Panc1 (cell line): ENCODE measurements around the gene MEIS2. TPM values are rescaled to one million over a fixed set of nuclear protein-coding genes. Genes with fewer than 3 reads are reported as not detected.

ENCODE experiments used
- ATAC-seq: fragments of 200-7000 bp; cut with Tn5 transposase; 2 replicates; pipeline ENCODE4 v1.9.1; 2020; ENCODE audit warnings: mild to moderate bottlenecking, moderate library complexity
- BruUV-seq: library from RNA; stranded (reverse); fragments of 400-500 nt; replicated peaks from 2 replicates; lab custom pipeline; 2021; lab: Mats Ljungman, UMichigan
- CTCF ChIA-PET: fragments of 300-600 bp; sonication (Branson Sonifier 250); formaldehyde crosslinking; loops from one replicate; lab custom pipeline; 2022; ENCODE audit warnings: antibody characterized with exemption; lab: Charles Lee
- POLR2A ChIA-PET: fragments of 300-600 bp; sonication (Branson Sonifier 250); formaldehyde crosslinking; loops from one replicate; lab custom pipeline; 2022; ENCODE audit warnings: antibody characterized with exemption; lab: Charles Lee
- DNase-seq: peaks from one replicate; pipeline ENCODE4 v3.0.0-alpha.2; 2010; ENCODE audit warnings: low read depth, low spot score
- H3K27ac ChIP-seq: 2 replicates; pipeline ENCODE4 v1.5.1; 2011; ENCODE audit warnings: mild to moderate bottlenecking, low read length, inconsistent platforms
- H3K27me3 ChIP-seq: fragments of 200-500 bp; sonication (Bioruptor generic); 2 replicates; pipeline ENCODE4 v1.6.0; 2014; ENCODE audit warnings: low read length, inconsistent platforms; ENCODE audit not compliant: control insufficient read depth, insufficient read depth
- H3K36me3 ChIP-seq: fragments of 200-500 bp; sonication (Bioruptor generic); 2 replicates; pipeline ENCODE4 v1.5.1; 2014; ENCODE audit warnings: inconsistent platforms, mild to moderate bottlenecking, low read length, moderate library complexity; ENCODE audit not compliant: control insufficient read depth, insufficient read depth
- H3K4me1 ChIP-seq: 2 replicates; pipeline ENCODE4 v1.5.1; 2011; ENCODE audit warnings: inconsistent platforms, mild to moderate bottlenecking, low read length, moderate library complexity; ENCODE audit not compliant: control insufficient read depth, insufficient read depth
- H3K4me3 ChIP-seq, 2 experiments: 2 replicates each; pipeline ENCODE4 v1.5.1; 2011 to 2012; ENCODE audit warnings: low read depth in 2 of 2, low read length in 2 of 2, mild to moderate bottlenecking in 2 of 2, inconsistent platforms in 1 of 2, moderate library complexity in 1 of 2
- H3K9me3 ChIP-seq: fragments of 200-500 bp; sonication (Bioruptor generic); 2 replicates; pipeline ENCODE4 v1.5.1; 2014; ENCODE audit warnings: low read depth, mild to moderate bottlenecking, inconsistent platforms, low read length, moderate library complexity; ENCODE audit not compliant: control insufficient read depth, insufficient read depth
- POLR2AphosphoS5 ChIP-seq: IDR thresholded peaks from 2 replicates; pipeline ENCODE4 v1.6.1; 2012; ENCODE audit warnings: mild to moderate bottlenecking, low read depth, low read length, moderate library complexity
- REST ChIP-seq, 2 experiments: IDR thresholded peaks; 2 replicates each; pipeline ENCODE4 v1.6.1; 2011 to 2012; ENCODE audit warnings: low read depth in 2 of 2, control low read depth in 1 of 2, low read length in 1 of 2, mild to moderate bottlenecking in 1 of 2, moderate library complexity in 1 of 2; ENCODE audit not compliant: insufficient read depth in 1 of 2
- SIN3A ChIP-seq: IDR thresholded peaks from 2 replicates; pipeline ENCODE4 v1.6.1; 2012; ENCODE audit warnings: low read depth, mild to moderate bottlenecking, low read length, moderate library complexity, borderline replicate concordance; ENCODE audit not compliant: insufficient read depth
- TCF7L2 ChIP-seq: IDR thresholded peaks from 2 replicates; pipeline ENCODE4 v1.6.1; 2011; ENCODE audit warnings: mild to moderate bottlenecking, low read depth, low read length, inconsistent platforms
- in situ Hi-C: cut with HindIII; loops from 2 replicates; pipeline ENCODE4 v1.10.0; 2016; ENCODE audit warnings: low sequenced_read_pairs, low pct_unique_long_range_greater_than_20kb
- intact Hi-C: fragments of 100-400 bp; cut with micrococcal nuclease; formaldehyde crosslinking; loops from one replicate; pipeline ENCODE4 v1.10.0; 2022; ENCODE audit not compliant: unreplicated experiment
- total RNA-seq: library from RNA; stranded (reverse); gene quantifications from one replicate; pipeline ENCODE4 v1.2.1, GENCODE V29; 2021; ENCODE audit not compliant: unreplicated experiment
- TF ChIP-seq, protein P1 (sequence below): fragments of 450-650 bp; IDR thresholded peaks from 2 replicates; pipeline ENCODE4 v1.5.1; 2017; ENCODE audit warnings: mild to moderate bottlenecking

The MEIS2 gene
- total RNA-seq, 1 experiment from 2014 or later: 9.3 TPM

DNA sequence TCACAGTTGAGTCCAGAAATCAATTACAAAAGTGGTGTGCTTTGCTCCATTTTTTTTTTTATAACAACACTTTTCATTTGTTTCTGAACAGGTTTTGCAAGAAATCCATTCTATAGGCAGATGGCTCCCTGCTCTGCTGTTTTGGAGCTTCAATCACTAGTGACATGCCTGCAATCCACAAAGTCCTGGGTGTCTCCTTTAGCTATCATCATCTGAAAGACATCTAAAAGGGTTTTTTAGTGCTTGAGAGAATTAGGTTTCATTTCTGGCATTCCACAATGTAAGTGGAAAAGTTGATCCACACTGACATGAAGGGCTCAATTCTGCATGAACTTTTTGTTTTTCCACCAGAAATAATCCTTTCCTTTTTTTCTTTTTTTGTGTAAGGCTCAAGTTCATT is 24.0 kb upstream of the MEIS2 start:
- BruUV-seq: no TSS peak
- H3K36me3 ChIP-seq: no peaks in the 10 kb centered on the region
- CTCF ChIA-PET: no interaction called here
- POLR2A ChIA-PET: interaction anchor here (0.7 kb wide), 1 partner anchor 386 kb away, joined by 3 read pairs; no protein-coding TSS in a partner anchor
- intact Hi-C loops (no loop called here), in situ Hi-C loops (loop anchor here (25.0 kb wide), 1 partner anchor 212 kb away; no protein-coding TSS in a partner anchor)
- H3K4me3 ChIP-seq: no peak overlapping the region
- ATAC-seq (no peak), DNase-seq (no peak)
- no peaks in the 10 kb centered on the region for H3K27me3 ChIP-seq
- no peak overlapping the region for H3K27ac ChIP-seq
- H3K9me3 ChIP-seq: no peaks in the 10 kb centered on the region
- no peak for TF ChIP-seq POLR2AphosphoS5
- TF ChIP-seq SIN3A: no peak
- TF ChIP-seq, protein P1, sequence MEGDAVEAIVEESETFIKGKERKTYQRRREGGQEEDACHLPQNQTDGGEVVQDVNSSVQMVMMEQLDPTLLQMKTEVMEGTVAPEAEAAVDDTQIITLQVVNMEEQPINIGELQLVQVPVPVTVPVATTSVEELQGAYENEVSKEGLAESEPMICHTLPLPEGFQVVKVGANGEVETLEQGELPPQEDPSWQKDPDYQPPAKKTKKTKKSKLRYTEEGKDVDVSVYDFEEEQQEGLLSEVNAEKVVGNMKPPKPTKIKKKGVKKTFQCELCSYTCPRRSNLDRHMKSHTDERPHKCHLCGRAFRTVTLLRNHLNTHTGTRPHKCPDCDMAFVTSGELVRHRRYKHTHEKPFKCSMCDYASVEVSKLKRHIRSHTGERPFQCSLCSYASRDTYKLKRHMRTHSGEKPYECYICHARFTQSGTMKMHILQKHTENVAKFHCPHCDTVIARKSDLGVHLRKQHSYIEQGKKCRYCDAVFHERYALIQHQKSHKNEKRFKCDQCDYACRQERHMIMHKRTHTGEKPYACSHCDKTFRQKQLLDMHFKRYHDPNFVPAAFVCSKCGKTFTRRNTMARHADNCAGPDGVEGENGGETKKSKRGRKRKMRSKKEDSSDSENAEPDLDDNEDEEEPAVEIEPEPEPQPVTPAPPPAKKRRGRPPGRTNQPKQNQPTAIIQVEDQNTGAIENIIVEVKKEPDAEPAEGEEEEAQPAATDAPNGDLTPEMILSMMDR: no peak
- TF ChIP-seq TCF7L2: no peak
- no peak for TF ChIP-seq REST (IDR thresholded peaks at IDR 0.05; ENCODE audit: insufficient read depth in 1 of 2, low read depth in 2 of 2, low read length in 1 of 2)
- no peaks in the 10 kb centered on the region for H3K4me1 ChIP-seq

DNA sequence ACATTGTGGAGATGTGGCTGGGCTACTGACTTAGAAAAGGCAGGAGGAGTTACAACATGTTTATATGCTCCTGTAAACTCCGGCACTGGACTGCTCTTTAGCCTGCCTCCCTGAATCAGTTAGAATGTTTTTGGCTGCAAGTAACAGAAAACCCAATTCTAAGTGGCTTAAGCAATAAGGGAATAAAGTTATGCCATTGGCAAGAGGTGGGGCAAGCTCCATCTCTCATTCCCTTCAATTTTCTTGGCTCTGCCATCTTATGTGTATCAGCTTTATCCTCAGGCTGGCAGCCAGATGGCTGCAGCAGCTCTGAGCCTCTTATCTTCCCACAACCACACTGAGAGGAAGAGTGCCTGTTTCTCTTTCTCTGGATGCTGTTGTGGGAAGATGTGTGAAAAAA is 22.4 kb upstream of the MEIS2 start:
- ChIA-PET POLR2A (no interaction called here), CTCF (no interaction called here)
- intact Hi-C loops (no loop called here), in situ Hi-C loops (loop anchor here (25.0 kb wide), 1 partner anchor 210 kb away; no protein-coding TSS in a partner anchor)
- no peaks in the 10 kb centered on the region for H3K4me1 ChIP-seq
- DNase-seq: no peak
- no peak overlapping the region for H3K4me3 ChIP-seq
- no TSS peak for BruUV-seq
- H3K27me3 ChIP-seq: no peaks in the 10 kb centered on the region
- TF ChIP-seq POLR2AphosphoS5 (no peak), SIN3A (no peak), TCF7L2 (no peak), REST (IDR thresholded peaks at IDR 0.05; ENCODE audit: insufficient read depth in 1 of 2, low read depth in 2 of 2, low read length in 1 of 2) (no peak)
- TF ChIP-seq, protein P1: no peak
- H3K9me3 ChIP-seq: no peaks in the 10 kb centered on the region
- no peaks in the 10 kb centered on the region for H3K36me3 ChIP-seq
- no peak for ATAC-seq
- H3K27ac ChIP-seq: no peak overlapping the region
